OCI-LY3 (cell line): ENCODE data around the gene SSX2IP.

ENCODE experiments used
- CTCF ChIP-seq: fragments of 200-600, 300-600 bp; sonication (generic); IDR thresholded peaks from 2 replicates; pipeline ENCODE4 v1.5.1; 2014; ENCODE audit warnings: antibody characterized with exemption, low read length, low read depth
- EZH2phosphoT487 ChIP-seq: fragments of 200-600 bp; shearing (Covaris generic); IDR thresholded peaks from 2 replicates; pipeline ENCODE4 v1.6.1; 2018; ENCODE audit warnings: antibody characterized with exemption, mixed run types, low read depth

GRCh38 chr1:84724128-84724860, 34.0 kb upstream of the SSX2IP start:
- peak; percentile 43 for TF ChIP-seq CTCF
- no peak for TF ChIP-seq EZH2phosphoT487
